DMS 273 (cell line): ENCODE measurements around the gene RPL37A.
A peak's percentile ranks its signal among the peaks of the same experiment; 100 is the strongest.

Experiments
- DNase-seq: peaks from one replicate; lab custom pipeline; 2025; ENCODE audit not compliant: unreplicated experiment; lab: John Stamatoyannopoulos, UW

RPL37A gene

GRCh38 chr2:216498379-216499352 is at the start of gene RPL37A:
Gene RPL37A, plus strand, starts transcription at chr2:216498844. Its CDS starts 31 bp downstream, at chr2:216498875.
- peak; percentile 98 for DNase-seq

- no peak for DNase-seq
These were observed 48.3 kb upstream of the RPL37A start for GRCh38 chr2:216450346-216450745.

GRCh38 chr2:216450784-216451183 is 47.9 kb upstream of the RPL37A start:
- no peak for DNase-seq

DNA sequence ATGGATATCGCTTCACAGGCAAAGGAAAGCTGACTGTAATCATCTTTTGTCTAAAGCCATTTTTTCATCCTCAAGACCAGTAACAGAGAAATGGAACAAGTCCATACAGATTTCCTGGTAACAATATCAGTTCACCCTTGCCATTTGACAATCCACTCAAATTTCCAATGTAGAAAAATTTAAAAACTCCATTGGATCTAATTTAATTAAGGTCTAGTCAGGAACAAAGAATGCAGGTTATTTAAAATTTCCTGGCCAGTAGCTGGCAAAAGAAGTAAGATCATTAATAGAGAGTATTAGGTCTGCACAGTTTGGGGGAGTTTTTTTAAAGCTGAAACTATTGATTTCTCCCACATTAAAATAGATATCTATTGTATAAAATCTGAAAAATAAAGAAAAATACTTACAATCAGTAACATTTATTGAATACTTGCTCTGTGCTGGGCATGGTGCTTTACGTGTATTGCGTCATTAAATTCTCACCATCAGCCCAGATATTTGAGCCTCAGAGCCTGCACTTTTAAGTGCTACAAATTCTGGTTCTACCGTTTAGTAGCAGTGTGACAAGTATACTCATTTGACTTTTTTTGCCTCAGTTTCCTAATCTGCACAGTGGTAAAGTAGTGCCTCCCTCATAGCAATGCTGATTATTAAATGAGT is 44.6 kb upstream of the RPL37A start:
- no peak for DNase-seq

DNA sequence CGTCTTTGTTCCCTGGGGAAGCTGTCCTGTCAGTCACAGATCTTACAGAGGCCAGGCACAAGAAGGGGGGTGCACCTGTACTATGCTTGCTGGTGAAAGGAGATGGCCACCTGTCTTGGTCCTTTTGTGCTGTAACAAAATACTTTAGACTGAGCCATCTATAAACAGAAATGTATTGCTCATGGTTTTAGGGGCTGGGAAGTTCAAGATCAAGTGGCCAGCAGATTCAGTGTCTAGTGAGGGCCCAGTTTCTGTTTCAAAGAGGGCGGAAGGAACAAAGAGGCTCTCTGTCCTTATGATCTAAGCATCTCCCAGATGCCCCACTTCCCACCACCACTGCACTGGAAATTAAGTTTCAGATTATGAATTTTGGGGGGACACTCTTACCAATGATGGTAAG is 35.5 kb upstream of the RPL37A start:
- DNase-seq, result no peak

DNA sequence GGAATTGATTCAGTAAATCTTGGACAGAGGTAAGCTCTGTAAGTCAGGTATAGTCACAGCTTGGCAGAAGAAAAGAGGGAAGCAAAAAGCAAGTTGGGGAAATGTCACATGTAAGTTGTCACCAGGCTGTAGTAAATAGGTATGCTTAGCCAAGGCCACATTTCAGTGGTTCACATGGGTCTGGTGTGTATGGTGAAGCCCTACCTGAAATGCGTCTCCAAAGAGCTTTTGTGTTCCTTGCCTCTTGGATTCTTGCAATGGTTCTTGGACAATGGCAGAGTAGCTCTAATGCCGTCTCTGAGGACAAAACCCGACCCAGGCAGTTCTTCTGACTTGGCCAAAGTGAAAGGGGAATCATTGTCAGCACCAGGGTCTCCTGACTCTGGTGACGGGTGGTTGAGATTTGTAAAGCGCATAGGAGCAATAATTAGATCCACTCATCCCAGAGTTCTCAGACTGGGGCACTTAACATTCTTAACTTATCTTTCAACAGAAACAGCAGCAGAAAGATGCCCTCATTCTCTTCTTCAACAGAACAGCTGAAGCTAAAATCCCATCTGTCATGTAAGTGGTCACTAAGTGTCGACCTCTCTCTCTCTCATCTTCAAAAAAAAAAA is 34.4 kb upstream of the RPL37A start:
- no peak for DNase-seq

DNA sequence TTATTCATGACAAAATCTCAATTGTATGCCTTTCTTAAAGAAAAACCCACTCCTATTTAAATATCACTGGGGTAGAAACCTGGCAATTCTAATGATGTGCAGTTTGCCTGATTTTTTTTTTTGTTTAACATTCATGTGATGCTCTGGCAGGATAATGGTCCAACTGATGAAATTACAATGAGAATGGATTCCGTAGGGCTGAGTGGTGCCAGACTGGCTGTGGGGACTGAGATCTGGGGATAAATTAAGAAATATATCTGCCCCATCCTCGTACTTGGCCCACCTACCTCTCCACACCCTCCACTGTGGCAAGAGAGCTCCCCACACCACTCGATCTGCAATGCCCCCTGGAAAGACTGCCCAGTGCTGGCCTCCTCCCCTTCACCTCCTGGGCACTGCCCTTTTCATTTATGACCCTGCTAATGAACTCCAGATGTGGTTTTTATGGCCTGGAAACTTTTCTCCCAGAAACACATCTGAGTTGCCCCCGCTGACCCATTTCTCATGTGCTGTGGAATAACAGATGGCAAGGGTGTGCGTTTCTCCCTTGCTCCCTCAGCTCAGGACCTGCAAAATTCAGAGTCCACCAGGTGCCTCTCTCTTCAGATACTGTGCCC is 33.0 kb upstream of the RPL37A start:
- DNase-seq, result peak; percentile 6

GRCh38 chr2:216467845-216468244 is 30.8 kb upstream of the RPL37A start:
- DNase-seq, result no peak

GRCh38 chr2:216469661-216470060 is 29.0 kb upstream of the RPL37A start:
- no peak for DNase-seq

GRCh38 chr2:216473187-216473586 is 25.5 kb upstream of the RPL37A start:
- DNase-seq, result no peak

- DNase-seq, result no peak
These were observed 23.5 kb upstream of the RPL37A start for GRCh38 chr2:216474925-216475670.

DNA sequence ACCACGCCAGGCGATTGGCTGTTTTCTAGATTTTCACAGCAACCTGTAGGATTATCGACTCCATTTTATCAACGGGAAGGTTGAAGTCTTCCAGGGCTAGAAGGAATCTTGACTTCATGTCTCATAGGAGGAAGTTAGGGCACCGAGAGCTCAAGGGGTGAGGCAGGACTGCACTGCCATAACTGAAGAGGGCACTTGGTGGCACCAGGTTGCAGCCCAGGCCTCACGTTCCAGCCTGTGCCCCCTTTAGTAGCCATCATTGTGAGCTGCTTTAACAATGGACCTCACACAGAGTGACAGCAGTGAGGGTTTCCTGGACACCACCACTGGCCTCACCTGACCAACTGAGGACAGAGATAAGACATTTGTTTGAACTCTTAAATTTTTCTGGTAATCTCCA is 22.9 kb upstream of the RPL37A start:
- DNase-seq, result no peak

DNA sequence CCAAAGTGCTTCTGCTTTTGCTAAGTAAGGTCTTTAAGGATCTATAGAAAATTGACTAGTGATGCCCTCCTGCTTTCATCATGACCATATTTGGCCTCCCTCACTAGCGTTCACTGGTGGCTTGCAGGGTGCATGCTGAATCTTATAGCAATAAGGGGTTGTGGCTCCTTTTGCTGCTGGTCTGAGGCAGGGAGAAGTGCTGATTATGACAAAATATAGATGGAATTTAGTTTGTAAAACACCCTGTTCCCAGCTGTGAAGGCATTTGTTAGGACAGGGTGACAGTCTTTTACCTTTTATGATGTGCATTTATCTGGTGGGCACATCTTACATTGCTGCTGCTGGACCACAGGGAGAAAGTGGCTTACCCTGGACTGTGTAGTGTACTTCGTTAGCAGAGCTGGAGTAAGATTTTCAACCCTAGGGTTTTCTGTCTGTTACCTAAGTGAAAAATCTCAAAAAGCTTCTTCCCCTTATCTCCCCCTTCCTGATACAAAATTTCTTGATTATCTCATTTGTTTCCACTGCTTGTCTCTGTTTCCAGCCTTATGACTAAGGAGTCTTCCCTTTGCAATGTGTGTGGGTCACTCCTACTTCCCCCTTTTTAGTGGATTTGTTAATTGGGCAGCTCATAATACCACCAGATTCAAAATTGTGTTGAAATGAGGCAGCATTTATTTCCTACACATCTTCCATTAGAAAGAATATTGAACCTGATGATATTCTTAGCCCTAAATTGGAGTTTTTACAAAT is 21.2 kb upstream of the RPL37A start:
- DNase-seq, result no peak

- DNase-seq, result no peak
These were observed 20.5 kb upstream of the RPL37A start for GRCh38 chr2:216478151-216478550.

GRCh38 chr2:216478791-216479190 is 19.9 kb upstream of the RPL37A start:
- no peak for DNase-seq

DNA sequence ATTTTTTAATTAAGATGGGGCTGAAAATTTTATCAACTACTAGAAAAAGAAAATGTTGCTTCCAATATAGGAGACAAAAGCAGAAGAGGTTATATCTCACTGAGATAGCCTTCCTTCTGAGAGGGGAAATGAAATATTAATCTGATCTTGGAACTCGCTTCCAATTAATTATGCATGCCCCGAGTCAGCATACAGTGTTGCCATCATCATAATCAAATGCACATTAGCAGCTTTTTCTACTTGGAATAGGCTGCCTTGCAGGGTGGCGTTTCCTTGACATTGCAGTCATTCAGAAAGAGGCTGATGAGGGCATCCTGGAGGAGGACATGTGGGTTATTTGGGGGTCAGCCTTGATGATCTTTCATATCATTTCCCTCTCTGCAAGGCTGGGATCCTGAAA is 18.4 kb upstream of the RPL37A start:
- no peak for DNase-seq

- DNase-seq, result no peak
These were observed 16.0 kb upstream of the RPL37A start for GRCh38 chr2:216482640-216483039.

- no peak for DNase-seq
These were observed 13.4 kb upstream of the RPL37A start for GRCh38 chr2:216485237-216485636.

- DNase-seq, result no peak
These were observed 12.9 kb upstream of the RPL37A start for GRCh38 chr2:216485745-216486144.

GRCh38 chr2:216486271-216486670 is 12.4 kb upstream of the RPL37A start:
- DNase-seq, result no peak
